Stomach smooth muscle (tissue), 2 donors: Measurements from ENCODE around the gene IL26.

ENCODE experiments used
- H3K27ac ChIP-seq: one replicate; pipeline ENCODE4 v1.7.0; 2013; ENCODE audit warnings: mild to moderate bottlenecking, low read length, inconsistent platforms
- H3K27me3 ChIP-seq, 2 donors: one replicate each; pipeline ENCODE4 v1.7.0; 2013; ENCODE audit warnings: low read length in 2 of 2; ENCODE audit not compliant: insufficient read depth in 2 of 2, control insufficient read depth in 1 of 2
- H3K36me3 ChIP-seq, 2 donors: one replicate each; pipeline ENCODE4 v1.7.0; 2013; ENCODE audit warnings: low read length in 2 of 2; ENCODE audit not compliant: control insufficient read depth in 2 of 2, insufficient read depth in 2 of 2
- H3K4me1 ChIP-seq: one replicate; pipeline ENCODE4 v1.7.0; 2013; ENCODE audit warnings: low read length; ENCODE audit not compliant: control insufficient read depth, insufficient read depth
- H3K4me3 ChIP-seq, 2 donors: one replicate each; pipeline ENCODE4 v1.7.0; 2013; ENCODE audit warnings: low read length in 2 of 2
- H3K9ac ChIP-seq, 2 donors: one replicate each; pipeline ENCODE4 v1.7.0; 2013; ENCODE audit warnings: low read length in 2 of 2, mild to moderate bottlenecking in 1 of 2
- H3K9me3 ChIP-seq, 2 donors: one replicate each; pipeline ENCODE4 v1.7.0; 2013; ENCODE audit warnings: low read length in 2 of 2; ENCODE audit not compliant: control insufficient read depth in 2 of 2
- donor health status: healthy.
- donor health status: Pancreatic carcinoma.

IL26 gene

DNA sequence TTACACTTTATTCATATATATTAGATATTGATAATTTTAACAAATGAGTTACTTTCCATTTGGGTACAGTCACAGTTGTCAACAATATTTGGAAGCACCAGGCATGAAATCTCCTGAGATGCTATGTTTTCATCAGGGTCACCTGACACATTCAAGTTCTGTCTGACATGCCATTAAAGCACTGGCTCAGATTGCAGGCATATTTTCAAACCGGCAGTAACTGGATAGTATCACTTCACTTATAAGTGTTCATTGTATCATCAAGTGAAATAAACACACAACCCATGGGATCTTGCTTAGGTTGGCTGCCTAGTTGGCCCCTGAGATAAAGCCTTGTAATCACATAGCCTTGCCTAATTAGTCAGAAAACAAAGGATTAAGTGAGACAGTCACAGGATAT, 70.8 kb downstream of the IL26 start:
- Histone ChIP-seq H3K36me3 (no peaks in the 10 kb centered on the region), H3K27me3 (peaks cover 0 to 2% of the 10 kb centered on the region in 2 donors), H3K9me3 (no peaks in the 10 kb centered on the region), H3K9ac (no peak overlapping the region), H3K4me1 (no peaks in the 10 kb centered on the region), H3K4me3 (no peak overlapping the region), H3K27ac (no peak overlapping the region)
